ENCODE measurements around the gene MAP1LC3A. TPM values are rescaled to one million over a fixed set of nuclear protein-coding genes. Genes with fewer than 3 reads are reported as not detected.
A peak's percentile ranks its signal among the peaks of the same experiment; 100 is the strongest.

Gene MAP1LC3A
- total RNA-seq, 2 donors from 2014 or later: 22.4 to 37.6 TPM

DNA sequence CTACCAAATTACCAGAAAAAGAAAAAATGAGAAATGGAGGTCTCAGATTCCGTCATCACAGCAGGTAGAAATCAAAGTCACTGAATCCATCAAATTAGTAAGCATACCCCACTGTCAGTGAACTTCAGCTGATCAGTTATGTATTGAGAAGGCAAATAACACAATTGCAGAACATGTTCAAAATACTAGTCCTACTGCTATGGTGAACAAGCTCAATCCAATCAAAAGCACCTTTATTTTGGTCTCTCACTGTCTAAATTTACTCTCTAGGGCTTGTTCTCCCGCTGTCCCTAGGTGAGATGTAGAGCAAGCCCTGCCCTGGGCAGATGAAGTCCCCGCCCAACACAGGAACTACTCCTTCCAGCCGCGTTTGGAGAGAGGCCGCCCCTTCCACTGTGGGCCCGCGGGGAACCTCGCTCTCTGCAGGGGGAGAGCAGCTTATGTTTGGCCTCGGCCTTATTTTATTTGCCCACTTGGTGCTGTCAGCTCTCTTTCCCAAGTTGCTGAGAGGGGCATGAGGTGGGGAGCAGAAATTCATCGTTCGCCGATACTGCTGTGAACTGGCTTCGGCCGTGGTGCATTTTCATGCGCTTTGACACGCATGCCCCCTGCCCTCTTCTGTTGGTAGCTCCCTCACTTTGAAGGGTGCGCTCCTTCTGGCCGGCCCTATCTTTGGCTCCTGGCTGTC, 14.3 kb upstream of the MAP1LC3A start:
- Histone ChIP-seq H3K27ac (no peak overlapping the region), H3K4me1 (no peaks in the 10 kb centered on the region), H3K27me3 (no peaks in the 10 kb centered on the region), H3K36me3 (replicated peaks in 1 of 2; ENCODE audit: insufficient read depth in 1 of 2, low read depth in 2 of 2) (peaks cover 0 to 6% of the 10 kb centered on the region in 2 donors), H3K4me3 (no peak overlapping the region), H3K9me3 (no peaks in the 10 kb centered on the region)
- DNase-seq (no peak), ATAC-seq (no peak)
- intact Hi-C loops (cut with DNase I): no loop called here
- 43 to 68% methylated on average over 19 of the region's 19 CpGs for WGBS, 2 donors
- no peak for TF ChIP-seq POLR2A (IDR thresholded peaks at IDR 0.05)
- TF ChIP-seq, protein P1, sequence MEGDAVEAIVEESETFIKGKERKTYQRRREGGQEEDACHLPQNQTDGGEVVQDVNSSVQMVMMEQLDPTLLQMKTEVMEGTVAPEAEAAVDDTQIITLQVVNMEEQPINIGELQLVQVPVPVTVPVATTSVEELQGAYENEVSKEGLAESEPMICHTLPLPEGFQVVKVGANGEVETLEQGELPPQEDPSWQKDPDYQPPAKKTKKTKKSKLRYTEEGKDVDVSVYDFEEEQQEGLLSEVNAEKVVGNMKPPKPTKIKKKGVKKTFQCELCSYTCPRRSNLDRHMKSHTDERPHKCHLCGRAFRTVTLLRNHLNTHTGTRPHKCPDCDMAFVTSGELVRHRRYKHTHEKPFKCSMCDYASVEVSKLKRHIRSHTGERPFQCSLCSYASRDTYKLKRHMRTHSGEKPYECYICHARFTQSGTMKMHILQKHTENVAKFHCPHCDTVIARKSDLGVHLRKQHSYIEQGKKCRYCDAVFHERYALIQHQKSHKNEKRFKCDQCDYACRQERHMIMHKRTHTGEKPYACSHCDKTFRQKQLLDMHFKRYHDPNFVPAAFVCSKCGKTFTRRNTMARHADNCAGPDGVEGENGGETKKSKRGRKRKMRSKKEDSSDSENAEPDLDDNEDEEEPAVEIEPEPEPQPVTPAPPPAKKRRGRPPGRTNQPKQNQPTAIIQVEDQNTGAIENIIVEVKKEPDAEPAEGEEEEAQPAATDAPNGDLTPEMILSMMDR (IDR thresholded peaks at IDR 0.05): no peak

- TF ChIP-seq POLR2A (IDR thresholded peaks at IDR 0.05): peak in 1 of 3 donors; percentile 12
- TF ChIP-seq, protein P1 (IDR thresholded peaks at IDR 0.05): no peak
- ATAC-seq: no peak
- Histone ChIP-seq H3K4me1 (peaks cover 7% of the 10 kb centered on the region), H3K4me3 (no peak overlapping the region), H3K36me3 (replicated peaks in 1 of 2; ENCODE audit: insufficient read depth in 1 of 2, low read depth in 2 of 2) (no peaks in the 10 kb centered on the region), H3K27ac (no peak overlapping the region), H3K27me3 (no peaks in the 10 kb centered on the region), H3K9me3 (no peaks in the 10 kb centered on the region)
- intact Hi-C loops (cut with DNase I): no loop called here
- WGBS, 2 donors: 80 to 94% methylated on average over 11 of the region's 11 CpGs
- no peak for DNase-seq
These were observed 11.8 kb upstream of the MAP1LC3A start for GRCh38 chr20:34546751-34547181.

GRCh38 chr20:34547844-34548613, 10.5 kb upstream of the MAP1LC3A start:
- ATAC-seq (no peak), DNase-seq (no peak)
- Histone ChIP-seq H3K4me1 (peaks cover 12% of the 10 kb centered on the region), H3K27ac (no peak overlapping the region), H3K4me3 (no peak overlapping the region), H3K27me3 (no peaks in the 10 kb centered on the region), H3K36me3 (replicated peaks in 1 of 2; ENCODE audit: insufficient read depth in 1 of 2, low read depth in 2 of 2) (no peaks in the 10 kb centered on the region), H3K9me3 (no peaks in the 10 kb centered on the region)
- WGBS, 2 donors: 89 to 94% methylated on average over 20 to 22 of the region's 22 CpGs
- TF ChIP-seq, protein P1 (IDR thresholded peaks at IDR 0.05): no peak
- no peak for TF ChIP-seq POLR2A (IDR thresholded peaks at IDR 0.05)
- intact Hi-C loops (cut with DNase I): no loop called here

GRCh38 chr20:34549291-34549928, 9.1 kb upstream of the MAP1LC3A start:
- Histone ChIP-seq H3K4me1 (peaks cover 23% of the 10 kb centered on the region), H3K36me3 (replicated peaks in 1 of 2; ENCODE audit: insufficient read depth in 1 of 2, low read depth in 2 of 2) (no peaks in the 10 kb centered on the region), H3K27ac (no peak overlapping the region), H3K9me3 (no peaks in the 10 kb centered on the region), H3K27me3 (no peaks in the 10 kb centered on the region), H3K4me3 (no peak overlapping the region)
- intact Hi-C loops (cut with DNase I): no loop called here
- peak; percentile 57 for ATAC-seq
- WGBS, 2 donors: 52 to 58% methylated on average over 15 to 20 of the region's 20 CpGs
- peak; percentile 42 to 75 (median 68) for DNase-seq
- TF ChIP-seq, protein P1 (IDR thresholded peaks at IDR 0.05): no peak
- no peak for TF ChIP-seq POLR2A (IDR thresholded peaks at IDR 0.05)

All from body of pancreas (tissue), 4 donors.